Adrenal gland (tissue), 5 donors: ENCODE data around the gene HTR2C.

Source experiments
- CTCF ChIP-seq, 6 experiments: fragments of 450-650 bp in 4 of 6; fragments of 200-600 bp in 2 of 6; sonication (generic) in 1 of 6; IDR thresholded peaks; 1 replicate in 5 of 6; 2 replicates in 1 of 6; pipeline versions ENCODE4 v1.5.1 to v1.8.0; 2016 to 2021; ENCODE audit warnings: antibody characterized with exemption in 6 of 6, mild to moderate bottlenecking in 2 of 6, moderate library complexity in 1 of 6
- POLR2A ChIP-seq, 2 donors: fragments of 450-650 bp; IDR thresholded peaks; one replicate each; pipeline ENCODE4 v1.6.1; 2017; ENCODE audit warnings: antibody characterized with exemption in 2 of 2, mild to moderate bottlenecking in 2 of 2, moderate library complexity in 1 of 2
- donor health status: DM: no; HTN: no; CAD: no.

- TF ChIP-seq POLR2A (IDR thresholded peaks at IDR 0.05) (no peak), CTCF (IDR thresholded peaks at IDR 0.05) (no peak)
Observed at GRCh38 chrX:114782925-114783324, 199.0 kb downstream of the HTR2C start.
